Breast epithelium (tissue), 4 donors: ENCODE measurements around the gene ARL4C. TPM values are rescaled to one million over a fixed set of nuclear protein-coding genes. Genes with fewer than 3 reads are reported as not detected.

Source experiments
- DNase-seq, 2 donors: peaks; one replicate each; pipeline ENCODE4 v3.0.0-alpha.2; 2019; ENCODE audit warnings: low spot score in 2 of 2
- H3K27ac ChIP-seq, 2 donors: fragments of 200-600 bp; sonication (generic) in 1 of 2; one replicate each; pipeline ENCODE4 v1.5.1; 2016 to 2019; ENCODE audit warnings: mild to moderate bottlenecking in 1 of 2
- H3K27me3 ChIP-seq, 2 donors: fragments of 200-600 bp; sonication (generic) in 1 of 2; one replicate each; pipeline versions ENCODE4 v1.5.1 to v1.6.0; 2017 to 2019; ENCODE audit warnings: control low read depth in 1 of 2, mild to moderate bottlenecking in 1 of 2
- H3K36me3 ChIP-seq: fragments of 200-600 bp; one replicate; pipeline ENCODE4 v1.5.1; 2019
- H3K4me1 ChIP-seq, 2 donors: fragments of 200-600 bp; sonication (generic); one replicate each; pipeline ENCODE4 v1.5.1; 2016 to 2019; ENCODE audit warnings: control low read depth in 1 of 2
- H3K4me3 ChIP-seq, 3 donors: fragments of 200-600 bp; sonication (generic); 1 replicate in 2 of 3; 2 replicates in 1 of 3; pipeline ENCODE4 v1.5.1; 2016 to 2019; ENCODE audit warnings: mild to moderate bottlenecking in 3 of 3, moderate library complexity in 2 of 3
- H3K9me3 ChIP-seq, 2 donors: fragments of 200-600 bp; sonication (generic) in 1 of 2; one replicate each; pipeline ENCODE4 v1.5.1; 2016 to 2019; ENCODE audit warnings: control low read depth in 1 of 2
- CTCF ChIP-seq, 3 donors: fragments of 450-650 bp; IDR thresholded peaks; one replicate each; pipeline ENCODE4 v1.5.1; 2016 to 2017; ENCODE audit warnings: antibody characterized with exemption in 3 of 3, mild to moderate bottlenecking in 3 of 3, moderate library complexity in 3 of 3
- POLR2A ChIP-seq: fragments of 450-650 bp; IDR thresholded peaks from one replicate; pipeline ENCODE4 v1.6.1; 2016; ENCODE audit warnings: antibody characterized with exemption, mild to moderate bottlenecking, moderate library complexity
- POLR2AphosphoS5 ChIP-seq, 3 donors: sonication (generic); formaldehyde crosslinking; IDR thresholded peaks; one replicate each; pipeline ENCODE4 v1.6.1; 2017; ENCODE audit warnings: antibody characterized with exemption in 3 of 3
- intact Hi-C: fragments of 100-400 bp; cut with DNase I; formaldehyde crosslinking; loops from one replicate; pipeline ENCODE4 v1.15.1; 2023; ENCODE audit warnings: low total_unique reads
- total RNA-seq, 3 donors: library from RNA; depleted of rRNA; stranded (reverse); fragments of >200 nt; gene quantifications; one replicate each; pipeline ENCODE4 v1.1.0, GENCODE V29; 2016

The ARL4C gene
- total RNA-seq, 3 donors from 2014 or later, result 16.1 to 61.0 (median 23.5) TPM

DNA sequence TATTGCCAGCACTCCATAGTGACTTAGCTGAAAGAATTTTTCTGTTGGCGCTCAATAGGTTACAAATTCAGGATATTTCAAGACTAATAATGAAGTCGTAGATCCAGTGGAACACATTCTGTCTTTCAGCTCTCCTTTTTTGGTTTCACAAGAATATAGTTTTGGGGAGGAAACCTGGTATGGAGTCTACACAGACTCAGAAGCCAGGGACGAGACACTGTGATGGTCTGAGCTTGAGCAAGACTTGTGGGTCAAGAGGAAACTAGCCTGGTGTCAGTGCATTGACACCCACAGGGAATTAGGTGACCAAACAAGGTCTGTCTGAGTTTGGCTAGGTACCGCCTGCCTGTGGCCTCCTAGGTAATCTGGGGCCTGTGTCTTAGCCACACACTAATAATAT is 26.9 kb downstream of the ARL4C start:
- H3K27ac ChIP-seq, result no peak overlapping the region
- DNase-seq, result no peak
- H3K9me3 ChIP-seq, result no peaks in the 10 kb centered on the region
- no peaks in the 10 kb centered on the region for H3K36me3 ChIP-seq
- H3K4me3 ChIP-seq, result no peak overlapping the region
- intact Hi-C loops, result loop anchor here (5.0 kb wide), 1 partner anchor 238 kb away; no protein-coding TSS in a partner anchor
- H3K4me1 ChIP-seq, result no peaks in the 10 kb centered on the region
- TF ChIP-seq POLR2A, result no peak
- TF ChIP-seq CTCF (IDR thresholded peaks at IDR 0.05), result no peak
- TF ChIP-seq POLR2AphosphoS5 (IDR thresholded peaks at IDR 0.05), result no peak
- H3K27me3 ChIP-seq, result no peaks in the 10 kb centered on the region

DNA sequence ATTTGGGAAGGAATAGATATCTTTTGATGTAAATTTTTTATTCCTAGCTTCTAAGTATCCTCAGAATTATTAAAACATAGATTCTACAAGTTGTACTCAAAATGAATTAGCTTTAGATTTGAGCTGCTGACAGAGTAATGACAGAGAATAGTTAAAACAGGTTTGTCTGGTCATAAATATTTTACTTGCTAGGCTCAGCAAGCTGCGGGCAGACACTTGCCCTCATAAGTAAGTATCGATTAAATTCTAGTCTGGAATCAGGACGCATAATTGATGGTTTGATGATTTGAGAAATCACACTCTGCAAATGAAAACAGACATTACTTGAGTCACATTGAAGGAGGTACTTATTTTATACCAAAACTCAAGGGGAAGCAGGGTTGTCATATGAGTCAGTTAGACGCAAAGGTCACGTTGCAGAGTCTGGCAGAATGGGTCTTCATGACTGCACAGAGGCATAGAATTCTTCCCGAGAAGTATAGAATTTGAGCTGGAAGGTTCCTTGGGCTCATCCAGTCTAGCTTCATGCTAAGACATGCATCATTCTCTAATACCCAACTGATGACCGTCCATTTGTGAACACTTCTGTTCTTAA is 27.5 kb downstream of the ARL4C start:
- intact Hi-C loops, result loop anchor here (5.0 kb wide), 1 partner anchor 237 kb away; no protein-coding TSS in a partner anchor
- TF ChIP-seq POLR2AphosphoS5 (IDR thresholded peaks at IDR 0.05) (no peak), CTCF (IDR thresholded peaks at IDR 0.05) (no peak), POLR2A (no peak)
- H3K27me3 ChIP-seq, result no peaks in the 10 kb centered on the region
- H3K9me3 ChIP-seq, result no peaks in the 10 kb centered on the region
- H3K4me1 ChIP-seq, result no peaks in the 10 kb centered on the region
- H3K27ac ChIP-seq, result peak overlapping the region in 1 of 2 donors; percentile 18
- no peak overlapping the region for H3K4me3 ChIP-seq
- no peak for DNase-seq
- H3K36me3 ChIP-seq, result no peaks in the 10 kb centered on the region

GRCh38 chr2:234468503-234468902 is 28.4 kb downstream of the ARL4C start:
- Histone ChIP-seq H3K27ac (peak overlapping the region in 1 of 2 donors; percentile 18), H3K36me3 (no peaks in the 10 kb centered on the region), H3K9me3 (no peaks in the 10 kb centered on the region), H3K4me1 (no peaks in the 10 kb centered on the region), H3K4me3 (no peak overlapping the region), H3K27me3 (no peaks in the 10 kb centered on the region)
- intact Hi-C loops, result loop anchor here (5.0 kb wide), 1 partner anchor 236 kb away; no protein-coding TSS in a partner anchor
- DNase-seq, result peak in 1 of 2 donors; percentile 77
- no peak for TF ChIP-seq POLR2AphosphoS5 (IDR thresholded peaks at IDR 0.05)
- TF ChIP-seq CTCF (IDR thresholded peaks at IDR 0.05), result no peak
- no peak for TF ChIP-seq POLR2A

DNA sequence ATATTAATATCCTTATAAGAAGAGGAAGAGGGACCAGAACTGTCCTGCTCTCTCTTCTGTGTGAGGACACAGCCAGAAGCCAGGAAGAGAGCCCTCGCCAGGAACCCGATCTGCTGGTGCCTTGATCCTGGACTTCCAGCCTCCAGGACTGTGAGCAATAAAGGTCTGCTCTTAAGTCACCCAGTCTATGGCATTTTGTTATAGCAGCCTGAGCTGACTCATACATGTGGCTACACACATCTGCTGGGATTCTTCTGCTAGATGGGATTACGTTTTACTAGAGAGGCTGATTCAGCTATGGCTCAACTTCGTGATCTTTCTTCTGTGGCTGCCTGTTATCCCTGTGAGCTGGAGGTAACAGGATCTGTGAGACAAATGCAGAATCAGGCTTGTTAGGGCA is 29.6 kb downstream of the ARL4C start:
- no peaks in the 10 kb centered on the region for H3K36me3 ChIP-seq
- H3K27ac ChIP-seq, result no peak overlapping the region
- H3K4me1 ChIP-seq, result no peaks in the 10 kb centered on the region
- H3K4me3 ChIP-seq, result no peak overlapping the region
- no peaks in the 10 kb centered on the region for H3K9me3 ChIP-seq
- DNase-seq, result no peak
- TF ChIP-seq POLR2A (no peak), POLR2AphosphoS5 (IDR thresholded peaks at IDR 0.05) (no peak), CTCF (IDR thresholded peaks at IDR 0.05) (no peak)
- H3K27me3 ChIP-seq, result no peaks in the 10 kb centered on the region
- intact Hi-C loops, result loop anchor here (5.0 kb wide), 1 partner anchor 235 kb away; no protein-coding TSS in a partner anchor

DNA sequence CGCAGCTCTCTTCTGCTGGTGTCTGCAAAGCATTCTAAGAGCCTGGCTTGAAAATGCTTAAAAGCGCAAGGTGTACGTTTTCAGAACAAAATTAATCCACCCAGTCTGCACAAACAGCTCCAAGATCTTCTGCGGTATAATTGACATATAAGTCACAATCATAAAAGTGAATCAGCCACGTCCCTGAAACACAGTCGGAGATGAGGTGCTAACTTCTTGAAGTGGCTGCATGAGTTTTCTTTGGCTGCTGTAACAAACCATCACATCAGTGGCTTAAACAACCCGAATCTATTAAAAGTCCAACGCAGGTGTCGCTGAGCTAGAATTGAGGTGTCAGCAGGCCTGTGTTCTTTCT is 32.6 kb downstream of the ARL4C start:
- TF ChIP-seq POLR2A (no peak), POLR2AphosphoS5 (IDR thresholded peaks at IDR 0.05) (no peak), CTCF (IDR thresholded peaks at IDR 0.05) (no peak)

More for the DNA sequence above, 32.6 kb downstream of the ARL4C start:
- intact Hi-C loops, result no loop called here
- H3K27me3 ChIP-seq, result no peaks in the 10 kb centered on the region
- no peaks in the 10 kb centered on the region for H3K9me3 ChIP-seq
- no peaks in the 10 kb centered on the region for H3K36me3 ChIP-seq
- no peak overlapping the region for H3K27ac ChIP-seq
- no peaks in the 10 kb centered on the region for H3K4me1 ChIP-seq
- DNase-seq, result no peak
- no peak overlapping the region for H3K4me3 ChIP-seq
